ENCODE data around the gene MEPE. TPM values are rescaled to one million over a fixed set of nuclear protein-coding genes. Genes with fewer than 3 reads are reported as not detected.
"Not testable (repeated sequence)": the region's sequence is repeated elsewhere in the genome, so short reads cannot be mapped to it uniquely, and the experiment has no call there.

Gene MEPE
- polyA plus RNA-seq, 10 donors: not detected

- no peak for DNase-seq
Measured at GRCh38 chr4:87882861-87883260, 50.1 kb downstream of the MEPE start.

- DNase-seq: no peak
Measured at GRCh38 chr4:87884976-87885549, 52.3 kb downstream of the MEPE start.

- DNase-seq: no peak
Measured at GRCh38 chr4:87886083-87886482, 53.3 kb downstream of the MEPE start.

- DNase-seq: not testable (repeated sequence)
Measured at GRCh38 chr4:87890753-87891152, 58.0 kb downstream of the MEPE start.

- peak in 2 of 3 donors; percentile 14 to 74 for DNase-seq
Measured at GRCh38 chr4:87895964-87896621, 63.3 kb downstream of the MEPE start.

Other genes with a start within 250 kb of the MEPE start
- not detected for gene DSPP, start 224.4 kb upstream of the MEPE start, polyA plus RNA-seq (ENCODE audit: insufficient read length in 10 of 10)
- under 1 TPM in 1 of 10 donors, not detected in 9; 0.07 TPM for gene DMP1, start 182.7 kb upstream of the MEPE start, polyA plus RNA-seq (ENCODE audit: insufficient read length in 10 of 10)
- under 1 TPM in 3 of 10 donors, not detected in 7; 0.08 to 0.39 (median 0.36) TPM for gene IBSP, start 33.4 kb upstream of the MEPE start, polyA plus RNA-seq (ENCODE audit: insufficient read length in 10 of 10)
- gene SPP1, start 142.7 kb downstream of the MEPE start, polyA plus RNA-seq (ENCODE audit: insufficient read length in 10 of 10): 100 to 1,000 TPM in 7 of 10 donors, 10 to 100 TPM in 3; 68.5 to 210 (median 117) TPM
- gene PKD2, start 174.7 kb downstream of the MEPE start, polyA plus RNA-seq (ENCODE audit: insufficient read length in 10 of 10): 10 to 100 TPM; 23.2 to 40.4 (median 29.6) TPM

Data from muscle of back (tissue), 11 donors.